Omental fat pad (tissue), 4 donors: ENCODE results near the gene RABEP2. TPM values are rescaled to one million over a fixed set of nuclear protein-coding genes. Genes with fewer than 3 reads are reported as not detected.
"Not testable (repeated sequence)": the region's sequence is repeated elsewhere in the genome, so short reads cannot be mapped to it uniquely, and the experiment has no call there.

ENCODE experiments used
- ATAC-seq: fragments of 150-250 bp; one replicate; pipeline ENCODE4 v1.9.1; 2016; ENCODE audit warnings: mild to moderate bottlenecking, moderate library complexity; ENCODE audit not compliant: low FRiP score
- DNase-seq: peaks from one replicate; pipeline ENCODE4 v3.0.0-alpha.2; 2019; ENCODE audit warnings: low spot score
- total RNA-seq, 4 donors: library from RNA; depleted of rRNA; stranded (reverse); fragments of >200 nt; gene quantifications; one replicate each; pipeline ENCODE4 v1.1.0, GENCODE V29; 2016
- TF ChIP-seq, protein P1 (sequence below), 3 donors: fragments of 450-650 bp; IDR thresholded peaks; one replicate each; pipeline ENCODE4 v1.5.1; 2016 to 2017; ENCODE audit warnings: antibody characterized with exemption in 3 of 3, mild to moderate bottlenecking in 3 of 3, moderate library complexity in 2 of 3

Gene RABEP2, protein sequence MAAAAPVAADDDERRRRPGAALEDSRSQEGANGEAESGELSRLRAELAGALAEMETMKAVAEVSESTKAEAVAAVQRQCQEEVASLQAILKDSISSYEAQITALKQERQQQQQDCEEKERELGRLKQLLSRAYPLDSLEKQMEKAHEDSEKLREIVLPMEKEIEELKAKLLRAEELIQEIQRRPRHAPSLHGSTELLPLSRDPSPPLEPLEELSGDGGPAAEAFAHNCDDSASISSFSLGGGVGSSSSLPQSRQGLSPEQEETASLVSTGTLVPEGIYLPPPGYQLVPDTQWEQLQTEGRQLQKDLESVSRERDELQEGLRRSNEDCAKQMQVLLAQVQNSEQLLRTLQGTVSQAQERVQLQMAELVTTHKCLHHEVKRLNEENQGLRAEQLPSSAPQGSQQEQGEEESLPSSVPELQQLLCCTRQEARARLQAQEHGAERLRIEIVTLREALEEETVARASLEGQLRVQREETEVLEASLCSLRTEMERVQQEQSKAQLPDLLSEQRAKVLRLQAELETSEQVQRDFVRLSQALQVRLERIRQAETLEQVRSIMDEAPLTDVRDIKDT
- 10 to 100 TPM; 10.1 to 21.7 (median 17.0) TPM for total RNA-seq

DNA sequence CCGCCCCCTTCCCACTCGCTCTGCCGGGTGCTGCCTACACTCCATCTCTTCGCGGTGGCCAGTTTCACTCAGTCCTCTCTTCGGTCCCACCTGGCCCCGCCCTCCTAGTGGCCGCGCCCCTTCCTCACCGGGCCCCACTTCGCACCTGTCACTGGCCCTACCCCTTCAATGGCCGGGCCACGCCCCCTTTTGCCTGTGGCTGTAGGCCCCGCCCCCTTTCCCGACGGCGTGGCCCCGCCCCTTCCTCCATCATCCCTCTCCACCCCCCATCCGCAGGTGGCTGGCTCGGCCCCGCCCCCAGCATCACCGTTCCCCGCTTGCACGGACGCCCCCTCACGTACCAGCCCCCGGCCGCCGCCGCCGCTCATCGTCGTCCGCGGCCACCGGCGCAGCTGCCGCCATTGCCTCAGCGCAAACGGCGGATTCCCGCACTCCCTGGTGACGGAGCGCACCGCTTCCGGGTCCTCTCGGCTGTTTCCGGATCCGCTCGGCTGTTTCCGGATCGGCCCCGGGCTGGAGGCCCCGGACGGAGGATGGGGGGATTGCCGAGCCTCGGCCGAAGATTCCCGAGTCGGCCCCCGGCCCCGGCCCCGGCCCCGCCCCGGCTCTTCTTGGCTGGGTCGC is at the start of gene RABEP2:
TSS of gene RABEP2 (minus strand) at position 477 of the 624 bp plus-strand sequence. CDS start at position 402, 75 bp downstream.
- ATAC-seq (peak; percentile 96), DNase-seq (peak; percentile 87)
- TF ChIP-seq, protein P1, sequence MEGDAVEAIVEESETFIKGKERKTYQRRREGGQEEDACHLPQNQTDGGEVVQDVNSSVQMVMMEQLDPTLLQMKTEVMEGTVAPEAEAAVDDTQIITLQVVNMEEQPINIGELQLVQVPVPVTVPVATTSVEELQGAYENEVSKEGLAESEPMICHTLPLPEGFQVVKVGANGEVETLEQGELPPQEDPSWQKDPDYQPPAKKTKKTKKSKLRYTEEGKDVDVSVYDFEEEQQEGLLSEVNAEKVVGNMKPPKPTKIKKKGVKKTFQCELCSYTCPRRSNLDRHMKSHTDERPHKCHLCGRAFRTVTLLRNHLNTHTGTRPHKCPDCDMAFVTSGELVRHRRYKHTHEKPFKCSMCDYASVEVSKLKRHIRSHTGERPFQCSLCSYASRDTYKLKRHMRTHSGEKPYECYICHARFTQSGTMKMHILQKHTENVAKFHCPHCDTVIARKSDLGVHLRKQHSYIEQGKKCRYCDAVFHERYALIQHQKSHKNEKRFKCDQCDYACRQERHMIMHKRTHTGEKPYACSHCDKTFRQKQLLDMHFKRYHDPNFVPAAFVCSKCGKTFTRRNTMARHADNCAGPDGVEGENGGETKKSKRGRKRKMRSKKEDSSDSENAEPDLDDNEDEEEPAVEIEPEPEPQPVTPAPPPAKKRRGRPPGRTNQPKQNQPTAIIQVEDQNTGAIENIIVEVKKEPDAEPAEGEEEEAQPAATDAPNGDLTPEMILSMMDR (IDR thresholded peaks at IDR 0.05), result no peak

DNA sequence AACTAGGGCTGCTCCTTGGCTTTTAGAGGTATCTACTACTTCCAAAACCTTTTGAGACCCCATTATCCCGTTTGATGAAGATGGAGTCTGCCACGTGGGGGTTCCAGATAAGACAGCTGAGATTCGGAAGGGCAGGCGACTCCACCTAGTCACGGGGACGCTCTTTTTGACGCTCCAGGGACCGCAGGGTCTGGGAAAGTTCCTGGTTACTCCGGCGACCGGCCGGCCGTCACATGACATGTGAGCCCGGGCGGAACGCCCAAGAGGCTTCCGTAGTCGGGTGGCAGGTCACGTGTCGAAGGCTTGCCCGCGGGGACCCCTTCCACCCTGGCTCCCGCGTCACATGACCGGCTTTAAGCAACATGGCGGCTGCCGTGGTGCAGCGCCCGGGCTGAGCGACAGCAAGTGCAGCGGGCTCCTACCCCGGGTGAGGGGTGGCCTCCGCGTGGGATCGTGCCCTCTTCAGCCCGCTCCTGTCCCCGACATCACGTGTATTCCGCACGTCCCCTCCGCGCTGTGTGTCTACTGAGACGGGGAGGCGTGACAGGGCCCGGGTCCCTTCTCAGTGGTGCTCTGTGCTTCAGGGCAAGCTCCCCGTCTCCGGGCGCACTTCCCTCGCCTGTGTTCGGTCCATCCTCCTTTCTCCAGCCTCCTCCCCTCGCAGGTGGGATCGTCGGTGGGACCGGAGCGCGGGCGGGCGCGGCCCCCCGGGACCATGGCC is 49.6 kb upstream of the RABEP2 start, which contains the start of gene SPNS1:
TSS of gene SPNS1 (plus strand) at position 342 of the 721 bp plus-strand sequence. CDS start at position 716, 374 bp downstream.
- ATAC-seq (peak; percentile 91), DNase-seq (peak; percentile 95)
- TF ChIP-seq, protein P1 (IDR thresholded peaks at IDR 0.05), result no peak

DNA sequence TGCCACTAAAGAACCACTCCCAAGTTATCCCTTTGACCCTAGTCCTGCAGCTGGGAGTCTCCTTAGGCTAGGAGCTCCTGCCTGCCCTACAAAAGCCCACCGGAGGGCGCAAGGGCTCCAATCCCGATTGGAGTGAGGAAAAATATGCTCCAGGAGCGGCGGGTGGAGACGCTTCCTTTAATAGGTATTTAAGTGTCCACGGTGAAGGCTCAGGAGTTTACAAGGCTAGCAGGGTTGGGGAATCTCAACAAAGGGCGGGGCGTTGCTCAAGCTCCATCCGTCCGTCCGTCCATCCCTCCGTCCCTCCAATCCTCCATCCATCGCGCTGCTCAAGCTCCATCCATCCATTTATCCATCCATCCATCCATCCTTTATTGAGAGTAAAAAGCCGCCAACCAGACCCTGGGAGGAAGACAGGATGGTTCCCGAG is 49.0 kb upstream of the RABEP2 start:
- ATAC-seq, result peak; percentile 34
- TF ChIP-seq, protein P1 (IDR thresholded peaks at IDR 0.05), result no peak
- DNase-seq, result peak; percentile 28

DNA sequence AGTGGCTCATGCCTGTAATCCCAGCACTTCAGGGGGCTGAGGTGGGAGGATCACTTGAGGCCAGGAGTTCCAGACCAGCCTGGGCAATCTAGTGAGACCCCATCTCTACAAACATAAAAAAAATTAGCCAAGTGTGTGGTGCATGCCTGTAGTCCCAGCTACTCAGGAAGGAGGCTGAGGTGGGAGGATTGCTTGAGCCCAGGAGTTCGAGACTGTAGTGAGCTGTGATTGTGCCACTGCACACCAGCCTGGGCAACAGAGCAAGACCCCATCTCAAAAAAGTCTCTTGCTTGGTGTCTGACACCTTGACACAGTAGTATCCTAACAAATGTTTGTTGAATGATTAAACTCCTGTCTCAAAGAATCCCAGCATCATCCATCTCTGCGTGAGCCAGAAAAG is 44.7 kb upstream of the RABEP2 start:
- not testable (repeated sequence) for ATAC-seq, DNase-seq

DNA sequence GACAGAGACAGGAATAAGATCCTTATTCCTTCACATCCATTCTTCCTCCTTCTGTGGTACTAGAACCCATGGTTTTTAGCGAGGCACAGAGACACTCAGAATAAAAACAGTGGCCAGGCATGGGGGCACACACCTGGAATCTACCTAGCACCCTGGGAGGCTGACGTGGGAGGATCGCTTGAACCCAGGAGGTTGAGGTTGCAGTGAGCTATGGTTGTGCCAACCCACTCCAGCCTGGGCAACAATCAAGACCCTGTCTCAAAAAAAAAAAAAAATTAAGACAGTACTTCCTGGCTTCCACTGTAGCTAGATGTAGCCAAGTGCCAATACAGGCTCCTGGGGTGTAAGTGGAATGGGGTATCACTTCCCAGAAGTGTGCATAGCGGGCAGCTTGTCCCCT is 42.1 kb upstream of the RABEP2 start:
- ATAC-seq (no peak), DNase-seq (no peak)
- TF ChIP-seq, protein P1 (IDR thresholded peaks at IDR 0.05), result no peak

DNA sequence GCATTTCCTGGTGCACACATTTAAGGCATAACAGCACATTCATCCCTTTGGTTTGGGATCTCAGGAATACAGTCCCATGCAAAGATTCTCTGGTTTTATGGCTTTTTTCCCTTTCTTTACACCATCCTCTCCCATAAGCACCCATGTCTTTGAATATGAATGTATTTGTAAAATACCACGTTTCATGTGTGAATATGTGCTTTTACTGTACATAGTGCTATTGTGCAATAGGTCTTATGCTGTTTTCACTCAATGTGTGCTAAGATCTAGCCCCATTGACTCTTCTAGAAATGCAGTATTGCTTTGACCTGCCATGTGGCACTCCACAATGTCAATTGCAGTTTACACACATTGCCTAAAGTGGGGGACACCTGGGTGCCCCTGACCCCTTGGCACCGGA is 39.5 kb upstream of the RABEP2 start:
- TF ChIP-seq, protein P1 (IDR thresholded peaks at IDR 0.05), result no peak
- ATAC-seq (no peak), DNase-seq (no peak)

DNA sequence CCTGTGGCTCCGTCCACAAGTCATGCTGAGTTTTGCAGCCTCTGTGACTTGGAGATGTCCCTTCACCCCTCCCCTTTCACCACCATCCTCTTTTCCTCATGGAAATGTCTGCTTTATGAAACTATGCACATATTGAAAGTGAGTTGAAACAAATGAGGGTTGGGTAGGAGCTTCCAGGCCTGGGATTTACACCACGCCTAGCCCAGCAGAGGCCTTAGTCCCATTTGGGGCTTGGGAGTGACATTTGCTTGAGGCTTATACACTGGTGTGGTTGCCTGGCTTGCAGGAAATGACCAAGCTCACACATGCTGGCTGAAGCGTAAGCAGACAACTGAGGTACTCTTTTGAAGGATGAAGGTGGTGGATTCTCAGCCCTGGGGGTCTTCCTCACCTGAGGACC is 39.0 kb upstream of the RABEP2 start:
- TF ChIP-seq, protein P1 (IDR thresholded peaks at IDR 0.05), result no peak
- ATAC-seq (no peak), DNase-seq (no peak)
